Effector memory CD4-positive, alpha-beta T cell (primary cell): ENCODE data around the gene BIK.

Experiments
- DNase-seq, 3 donors: peaks; one replicate each; pipeline ENCODE4 v3.0.0-alpha.2; 2020
- H3K27ac ChIP-seq: 2 replicates; pipeline ENCODE4 v1.7.0; 2013; ENCODE audit warnings: mild to moderate bottlenecking, low read length, moderate library complexity; ENCODE audit not compliant: insufficient read depth, poor library complexity, severe bottlenecking
- H3K27me3 ChIP-seq: replicated peaks from 2 replicates; pipeline ENCODE4 v1.7.0; 2013; ENCODE audit warnings: mild to moderate bottlenecking, low read length; ENCODE audit not compliant: insufficient read depth, control insufficient read depth, poor library complexity, severe bottlenecking
- H3K36me3 ChIP-seq: 2 replicates; pipeline ENCODE4 v1.7.0; 2013; ENCODE audit warnings: mild to moderate bottlenecking, low read length, moderate library complexity; ENCODE audit not compliant: control insufficient read depth, insufficient read depth
- H3K4me1 ChIP-seq: 2 replicates; pipeline ENCODE4 v1.7.0; 2013; ENCODE audit warnings: low read length, mild to moderate bottlenecking; ENCODE audit not compliant: control insufficient read depth, insufficient read depth, poor library complexity, severe bottlenecking
- H3K4me3 ChIP-seq: 2 replicates; pipeline ENCODE4 v1.7.0; 2013; ENCODE audit warnings: low read length, low read depth, mild to moderate bottlenecking; ENCODE audit not compliant: insufficient read depth, poor library complexity, severe bottlenecking
- H3K9me3 ChIP-seq: 2 replicates; pipeline ENCODE4 v1.7.0; 2013; ENCODE audit warnings: mild to moderate bottlenecking, low read length, moderate library complexity; ENCODE audit not compliant: control insufficient read depth

BIK gene

DNA sequence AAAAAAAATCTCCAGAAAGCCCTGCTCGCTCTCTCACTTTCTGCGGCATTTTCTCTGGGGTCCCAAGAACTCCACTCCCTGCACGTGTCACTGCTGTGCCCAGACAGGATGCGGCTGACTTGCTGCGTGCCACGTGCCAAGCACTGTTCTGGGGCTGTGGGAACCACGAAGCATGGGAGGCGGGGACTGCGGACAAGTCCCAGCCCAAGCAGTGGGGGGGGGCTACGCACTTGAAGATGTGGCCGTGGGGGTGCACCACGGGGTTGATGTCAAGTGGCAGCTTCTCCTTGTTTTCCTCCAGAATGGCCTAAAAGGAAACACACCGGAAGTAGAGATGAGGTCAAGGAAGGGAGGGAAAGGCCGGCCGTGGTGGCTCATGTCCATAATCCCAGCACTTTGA lies 65.5 kb downstream of the BIK start:
- H3K9me3 ChIP-seq, result no peaks in the 10 kb centered on the region
- no peak overlapping the region for H3K4me3 ChIP-seq
- no peaks in the 10 kb centered on the region for H3K4me1 ChIP-seq
- DNase-seq, result no peak
- no peaks in the 10 kb centered on the region for H3K27me3 ChIP-seq
- no peak overlapping the region for H3K27ac ChIP-seq
- peaks cover 44% of the 10 kb centered on the region for H3K36me3 ChIP-seq

DNA sequence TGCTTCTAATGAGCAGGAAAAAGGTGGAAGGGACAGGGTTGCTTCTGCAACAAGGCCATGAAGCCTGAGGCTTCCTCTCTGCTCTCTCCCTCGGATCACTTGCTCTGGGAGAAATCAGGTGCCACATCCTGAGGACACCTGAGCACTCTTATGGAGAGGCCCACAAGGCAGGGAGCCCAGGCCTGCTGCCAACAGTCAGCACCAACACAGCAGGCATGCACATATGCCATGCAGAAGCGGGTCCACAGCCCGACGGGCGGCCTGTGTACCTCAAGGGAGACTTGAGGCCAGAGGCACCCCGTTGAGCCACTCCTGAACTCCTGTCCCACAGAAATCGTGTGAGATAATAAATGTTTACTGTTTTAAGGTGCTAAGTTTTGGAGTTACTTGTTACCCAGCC lies 66.9 kb downstream of the BIK start:
- Histone ChIP-seq H3K36me3 (peaks cover 35% of the 10 kb centered on the region), H3K27ac (no peak overlapping the region), H3K4me3 (no peak overlapping the region), H3K27me3 (no peaks in the 10 kb centered on the region), H3K9me3 (no peaks in the 10 kb centered on the region), H3K4me1 (no peaks in the 10 kb centered on the region)
- DNase-seq, result no peak
